HG02798 (cell line): ENCODE data around the gene MAN2A1.

Experiments used
- ATAC-seq: cut with Tn5 transposase; IDR thresholded peaks from one replicate; pipeline ENCODE4 v1.9.1; 2021; ENCODE audit warnings: mild to moderate bottlenecking; ENCODE audit not compliant: unreplicated experiment, poor library complexity

Gene MAN2A1

DNA sequence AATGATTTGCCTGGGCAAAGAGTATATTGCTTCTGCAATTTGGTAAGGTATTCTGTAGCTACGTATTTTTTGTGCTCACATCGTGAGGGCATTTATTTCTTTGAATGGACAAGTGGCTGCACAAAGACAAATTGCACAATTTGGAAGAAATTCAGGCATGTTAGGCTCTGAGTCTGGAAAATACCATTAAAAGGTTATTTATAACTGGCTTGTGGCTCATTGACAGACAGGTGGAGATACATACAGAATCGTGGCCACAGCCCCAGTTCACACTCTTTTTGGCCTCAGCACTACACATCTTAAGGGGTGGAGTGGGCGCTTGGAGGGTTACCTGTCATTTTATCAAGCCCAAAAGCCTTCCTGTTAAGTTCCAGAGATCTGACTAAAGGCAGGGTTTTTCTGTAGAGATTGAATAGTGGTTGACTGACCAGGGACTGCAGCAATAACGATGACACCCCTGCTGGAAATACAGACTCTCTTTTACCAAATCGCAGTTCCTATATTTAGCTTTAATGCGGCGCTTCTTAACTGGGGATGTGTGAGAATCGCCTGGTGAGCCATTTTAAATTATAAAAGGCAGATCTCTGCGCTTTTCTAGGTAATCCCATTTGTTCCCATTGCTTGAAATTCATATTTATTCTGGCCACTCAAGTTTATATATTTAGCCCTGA is 14.7 kb downstream of the MAN2A1 start:
- ATAC-seq = no peak

DNA sequence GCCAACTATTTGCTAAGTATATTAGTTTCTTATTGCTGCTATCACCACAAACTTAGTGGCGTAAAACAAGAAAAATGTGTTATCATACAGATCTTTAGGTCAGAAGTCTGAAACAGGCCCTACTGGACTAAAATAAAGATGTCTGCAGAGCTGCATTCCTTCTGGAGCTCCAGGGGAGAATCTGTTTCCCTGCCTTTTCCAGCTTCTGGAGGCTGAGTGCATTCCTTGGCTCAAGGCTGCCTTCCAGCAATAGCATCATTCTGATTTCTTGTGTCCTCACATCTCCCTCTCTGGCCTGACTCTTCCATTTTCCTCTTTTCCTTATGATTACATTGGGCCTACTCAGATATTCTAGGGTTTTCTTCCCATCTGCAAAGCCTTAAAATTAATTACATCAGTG is 15.9 kb downstream of the MAN2A1 start:
- no peak for ATAC-seq

DNA sequence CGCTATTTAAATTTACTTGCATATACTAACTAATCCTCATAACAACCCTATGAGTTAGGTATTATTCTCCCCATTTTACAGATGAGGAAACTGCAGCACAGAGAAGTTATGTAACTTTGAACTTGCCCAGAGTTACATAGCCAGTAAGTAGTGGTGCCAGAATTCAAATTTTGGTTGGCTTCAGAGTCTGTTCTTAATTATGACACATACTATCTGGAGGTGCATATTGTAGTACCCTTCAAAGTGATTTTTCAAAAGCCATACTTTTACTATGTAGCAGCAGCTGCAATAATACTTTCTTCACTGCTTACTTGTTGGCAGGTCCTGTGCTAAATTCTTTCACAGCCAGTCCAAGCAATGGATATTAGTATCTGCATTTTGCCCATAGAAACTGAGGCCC is 16.4 kb downstream of the MAN2A1 start:
- ATAC-seq = no peak

DNA sequence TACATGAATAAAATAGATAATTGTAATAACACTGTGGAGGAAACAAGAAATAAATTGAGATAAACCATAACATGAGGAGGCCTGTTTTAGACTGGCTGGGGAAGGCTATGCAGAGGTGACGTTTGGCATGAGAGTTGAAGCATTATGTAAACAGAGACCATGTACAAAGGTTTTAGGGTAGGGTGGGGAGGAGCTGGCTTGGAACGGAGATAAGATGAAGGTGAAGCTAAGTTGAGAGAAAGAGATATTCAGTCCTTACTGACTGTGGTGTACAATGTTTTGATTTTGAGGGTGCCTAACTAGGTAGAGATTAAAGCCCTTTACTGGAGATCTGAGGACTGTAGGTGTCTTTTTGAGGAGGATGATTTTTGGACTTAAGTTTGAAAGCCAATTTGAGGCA is 17.8 kb downstream of the MAN2A1 start:
- ATAC-seq = no peak

DNA sequence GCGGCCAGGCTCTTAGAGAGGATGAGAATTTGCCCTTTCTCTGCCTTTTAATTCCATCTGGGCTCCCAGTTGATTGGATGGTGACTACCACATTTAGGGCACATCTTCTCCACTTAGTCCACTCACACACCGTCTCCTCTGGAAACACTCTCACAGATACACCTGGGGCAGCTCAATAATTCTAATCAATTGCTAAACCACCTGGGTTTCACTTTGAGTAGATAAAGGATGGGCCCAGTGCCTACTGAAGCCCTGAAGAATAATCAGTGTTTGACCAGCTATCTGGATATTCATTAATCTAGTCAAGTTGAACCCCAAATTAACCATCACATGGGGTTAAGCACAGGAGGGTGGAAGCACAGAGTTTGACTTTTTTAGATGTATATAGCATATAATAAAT is 19.1 kb downstream of the MAN2A1 start:
- ATAC-seq = no peak

DNA sequence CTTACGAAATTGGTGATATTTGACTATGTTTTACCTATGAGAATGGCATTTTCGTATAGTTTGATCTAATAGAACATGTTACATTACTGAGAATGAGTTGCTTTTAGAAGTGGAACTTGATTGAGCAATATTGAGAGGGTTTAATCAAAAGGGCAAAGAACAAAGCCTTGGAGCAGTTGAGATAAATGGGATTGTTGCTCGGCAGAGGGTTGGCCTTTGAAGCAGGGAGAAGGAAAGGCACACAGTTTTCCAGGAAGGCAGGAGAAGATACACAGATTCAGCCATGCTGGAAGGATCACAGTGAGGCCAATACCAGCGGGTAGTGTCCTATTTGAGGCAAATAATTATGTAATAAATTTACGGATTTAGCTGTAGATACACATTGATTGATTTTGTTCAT is 19.5 kb downstream of the MAN2A1 start:
- no peak for ATAC-seq

DNA sequence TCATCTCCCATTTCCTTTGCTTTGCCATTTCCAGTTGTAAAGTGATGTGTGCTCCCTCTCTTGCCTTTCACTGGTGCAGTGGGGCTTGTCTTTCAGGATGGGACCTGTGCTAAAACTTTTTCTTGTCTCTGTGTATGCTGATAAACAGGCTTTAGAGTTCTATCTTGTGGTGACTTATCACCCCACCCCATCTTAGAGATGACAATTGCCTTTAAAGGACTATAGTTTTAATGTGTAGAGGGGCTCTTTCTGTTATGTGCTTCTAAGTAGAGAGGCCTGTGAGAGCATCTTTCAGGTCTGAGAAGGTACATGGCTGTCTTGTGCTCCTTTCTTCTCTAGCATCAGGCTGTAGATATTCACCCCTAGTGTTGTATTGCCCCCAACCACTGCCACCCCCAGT is 21.9 kb downstream of the MAN2A1 start:
- ATAC-seq = no peak

DNA sequence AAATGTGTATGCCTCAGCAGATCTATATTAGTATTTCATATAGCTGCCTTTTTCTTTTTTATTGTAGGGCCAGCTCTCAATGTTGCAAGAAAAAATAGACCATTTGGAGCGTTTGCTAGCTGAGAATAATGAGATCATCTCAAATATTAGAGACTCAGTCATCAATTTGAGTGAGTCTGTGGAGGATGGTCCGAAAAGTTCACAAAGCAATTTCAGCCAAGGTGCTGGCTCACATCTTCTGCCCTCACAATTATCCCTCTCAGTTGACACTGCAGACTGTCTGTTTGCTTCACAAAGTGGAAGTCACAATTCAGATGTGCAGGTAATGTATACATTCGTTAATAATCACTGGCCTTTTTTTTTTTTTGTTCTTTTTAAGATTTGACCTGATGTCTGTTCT is 23.7 kb downstream of the MAN2A1 start:
- no peak for ATAC-seq

DNA sequence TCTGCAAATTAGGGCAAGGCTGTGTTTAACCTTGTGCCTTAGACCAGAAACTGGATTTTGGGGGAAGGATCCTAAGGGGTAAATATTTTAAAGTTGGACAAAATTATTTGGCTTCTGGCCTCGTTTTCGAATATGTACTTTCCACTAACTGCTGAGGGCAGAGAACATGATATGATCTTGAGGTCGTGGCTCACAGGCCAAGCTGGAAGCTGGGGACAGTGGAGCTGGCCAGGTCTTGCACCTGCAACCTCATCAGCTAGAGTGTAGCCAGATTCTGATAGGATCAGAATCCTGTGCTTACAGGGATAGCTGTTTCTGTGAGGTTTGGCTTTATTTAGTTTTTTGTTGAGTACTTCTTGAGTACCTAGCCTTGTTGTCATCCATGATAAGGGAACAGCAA is 24.9 kb downstream of the MAN2A1 start:
- no peak for ATAC-seq

DNA sequence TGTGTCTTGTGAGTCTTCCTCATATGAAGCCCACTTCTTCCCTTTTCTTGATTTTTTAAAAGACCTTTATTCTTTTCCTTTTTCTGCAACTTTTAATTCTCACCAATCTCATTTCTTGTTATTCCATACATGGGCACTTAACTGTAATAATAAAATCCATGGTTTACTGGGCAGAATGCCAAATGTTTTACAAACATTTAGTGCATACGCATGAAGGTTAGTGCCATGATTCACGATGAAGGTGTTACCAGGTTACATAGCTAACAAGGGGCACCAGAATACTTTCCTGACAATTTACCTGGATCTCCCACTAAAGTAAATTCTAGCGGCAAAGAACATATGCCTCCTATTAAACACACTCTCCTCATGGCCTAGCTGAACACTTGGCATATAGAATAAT is 28.5 kb downstream of the MAN2A1 start:
- no peak for ATAC-seq

DNA sequence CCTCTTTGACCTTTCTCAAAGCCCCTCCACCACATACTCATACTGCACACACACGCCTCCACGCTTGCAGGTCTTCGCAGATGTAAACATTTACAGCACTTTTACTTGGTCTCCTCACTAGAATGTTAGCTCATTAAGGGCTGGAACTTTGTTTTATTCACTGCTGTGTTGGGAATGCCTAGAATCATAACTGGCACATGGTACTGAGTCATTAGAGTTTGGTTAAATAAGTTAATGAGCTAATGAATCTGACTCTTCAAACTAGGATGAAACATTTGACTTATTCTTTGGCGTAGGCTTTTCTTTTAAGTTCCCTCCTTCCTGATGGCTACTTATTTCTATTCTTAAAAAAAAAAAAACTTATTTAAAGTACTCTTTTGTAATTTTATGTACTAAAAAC is 28.9 kb downstream of the MAN2A1 start:
- no peak for ATAC-seq

DNA sequence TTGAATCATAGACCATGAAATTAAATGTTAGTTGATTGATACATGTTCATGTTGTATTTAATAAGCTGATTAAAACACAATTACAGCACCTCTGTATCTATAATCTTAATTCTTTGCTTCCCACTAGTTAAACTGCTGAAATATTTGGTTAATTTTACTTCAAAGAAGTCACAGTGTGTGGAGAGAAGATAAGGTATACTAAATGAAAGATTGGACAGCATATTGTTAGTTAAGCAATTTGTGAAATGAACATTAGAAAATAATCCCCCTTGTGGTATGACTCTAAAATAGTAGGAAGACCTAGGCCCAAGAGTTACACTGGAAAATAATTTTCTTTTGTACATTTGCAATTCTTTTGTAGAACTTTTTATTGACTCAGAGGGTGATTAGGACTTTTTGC is 30.3 kb downstream of the MAN2A1 start:
- ATAC-seq = no peak

DNA sequence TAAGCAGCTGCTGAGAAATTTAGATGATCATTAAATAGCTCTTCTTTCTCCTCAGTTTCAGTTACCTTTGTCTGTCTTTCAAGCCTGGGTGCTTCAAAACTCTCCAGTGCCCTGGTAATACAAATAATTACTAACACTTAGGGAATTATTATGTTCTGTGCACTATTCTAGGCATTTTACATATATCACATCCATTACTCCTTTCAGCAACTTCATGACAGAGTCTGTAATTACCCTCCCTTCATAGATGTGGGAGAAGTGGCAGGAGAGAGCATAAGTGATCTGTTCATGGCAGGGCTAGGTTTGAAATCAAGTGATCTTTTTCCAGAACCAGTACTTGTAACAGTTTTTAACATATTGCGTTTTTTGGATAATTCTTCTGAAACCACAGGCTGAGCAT is 32.0 kb downstream of the MAN2A1 start:
- ATAC-seq = no peak

DNA sequence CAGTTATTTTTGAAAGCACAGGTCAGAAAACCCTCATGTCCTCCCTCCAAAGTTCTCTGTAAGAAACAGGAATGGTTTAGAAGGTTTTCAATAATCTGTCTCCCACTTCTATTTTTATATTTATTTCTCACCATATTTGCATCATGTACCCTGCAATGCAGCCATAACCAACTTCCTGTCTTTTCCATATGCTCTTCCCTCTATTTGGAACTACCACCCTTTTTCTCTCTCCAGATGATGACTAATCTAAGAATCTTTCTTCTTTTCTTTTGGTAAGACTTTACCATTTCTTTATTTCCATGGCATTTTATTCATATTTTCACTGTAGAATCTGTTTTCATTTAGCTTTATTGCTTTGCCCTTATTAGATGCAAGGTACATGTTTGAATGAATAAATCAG is 33.9 kb downstream of the MAN2A1 start:
- no peak for ATAC-seq

DNA sequence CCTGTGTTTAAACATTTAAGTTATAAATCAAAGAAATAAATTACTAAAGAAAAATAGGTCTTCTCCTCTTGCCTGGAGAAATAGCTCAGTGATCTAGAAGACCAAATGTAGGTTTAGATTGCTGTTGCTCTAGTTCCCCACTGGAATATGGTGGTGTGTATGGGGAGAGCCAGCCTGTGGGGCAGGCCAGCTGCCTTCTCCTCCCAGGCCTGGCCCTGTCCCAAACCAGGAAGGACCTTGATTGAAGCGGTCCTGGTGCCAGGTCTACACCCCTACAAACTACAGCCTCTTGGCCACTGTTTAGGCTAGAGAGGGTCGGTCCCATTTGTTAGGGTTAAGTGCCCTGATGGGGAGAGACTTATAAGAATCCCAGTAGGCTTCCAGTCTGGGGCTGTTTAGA is 35.4 kb downstream of the MAN2A1 start:
- no peak for ATAC-seq

DNA sequence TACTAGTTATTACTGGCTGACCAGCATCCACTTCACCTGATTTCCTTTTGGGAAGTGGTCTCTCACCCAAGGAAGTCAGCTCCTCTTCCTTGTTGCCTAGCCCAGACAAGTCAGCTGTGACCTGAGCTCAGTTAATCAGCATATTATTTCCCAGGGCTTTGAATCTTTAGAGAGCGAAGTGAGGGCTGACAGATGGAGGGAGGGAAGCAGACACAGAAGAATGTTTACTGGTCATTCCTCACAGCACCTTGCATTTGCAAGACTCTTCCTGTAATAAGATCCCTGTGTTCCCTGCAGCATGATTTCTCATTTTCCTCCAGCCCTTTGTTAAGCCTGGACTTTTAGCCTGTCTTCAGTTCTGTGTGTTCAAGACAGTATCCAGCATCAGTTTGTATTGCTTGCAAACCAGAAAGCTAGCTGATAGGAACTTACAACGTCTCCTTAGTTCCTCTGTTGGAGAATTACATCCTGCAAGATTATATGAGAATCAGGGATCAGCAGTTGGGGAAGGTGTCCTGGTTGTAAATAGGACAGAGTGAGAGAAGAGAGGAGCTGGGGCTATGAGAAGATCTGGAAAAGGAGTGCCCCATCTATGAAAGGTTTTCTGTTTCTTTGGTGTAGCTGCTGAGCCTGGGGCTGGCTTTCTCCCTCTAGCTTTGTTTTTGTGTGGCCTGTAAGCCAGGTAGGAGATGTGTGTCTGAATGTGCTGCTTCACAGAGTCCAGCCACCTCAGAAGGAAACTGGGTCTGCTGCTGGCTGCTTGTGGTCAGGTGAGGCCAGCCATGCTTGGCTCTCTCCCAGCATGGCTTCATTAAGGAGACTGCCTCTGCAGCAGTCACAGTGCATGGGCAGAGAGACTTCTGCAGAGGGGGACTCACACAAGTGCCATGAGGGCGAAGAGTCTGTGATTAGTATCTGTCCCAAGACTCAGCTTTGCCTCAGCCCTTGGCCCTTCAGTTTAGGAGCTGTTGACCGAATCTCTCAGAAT is 50.3 kb downstream of the MAN2A1 start:
- ATAC-seq = peak; percentile 73

DNA sequence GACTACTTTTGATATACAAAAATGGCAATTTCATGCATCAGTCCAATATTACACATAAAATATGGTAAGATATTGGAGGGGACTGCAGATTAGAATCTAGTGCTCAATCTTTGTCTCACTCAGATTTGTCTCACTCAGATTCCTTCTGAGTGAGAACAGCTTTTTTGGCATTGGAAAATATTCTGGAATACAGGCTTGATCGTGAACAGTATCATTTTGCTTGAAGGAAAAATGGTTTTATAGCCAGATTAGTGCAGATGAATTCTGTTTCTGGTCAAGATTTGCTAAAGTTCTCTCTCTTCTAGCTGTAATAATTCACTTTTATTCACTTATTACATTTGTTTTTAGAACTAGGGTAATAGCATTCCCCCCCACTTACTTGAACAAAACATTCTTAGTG is 51.2 kb downstream of the MAN2A1 start:
- ATAC-seq = no peak

DNA sequence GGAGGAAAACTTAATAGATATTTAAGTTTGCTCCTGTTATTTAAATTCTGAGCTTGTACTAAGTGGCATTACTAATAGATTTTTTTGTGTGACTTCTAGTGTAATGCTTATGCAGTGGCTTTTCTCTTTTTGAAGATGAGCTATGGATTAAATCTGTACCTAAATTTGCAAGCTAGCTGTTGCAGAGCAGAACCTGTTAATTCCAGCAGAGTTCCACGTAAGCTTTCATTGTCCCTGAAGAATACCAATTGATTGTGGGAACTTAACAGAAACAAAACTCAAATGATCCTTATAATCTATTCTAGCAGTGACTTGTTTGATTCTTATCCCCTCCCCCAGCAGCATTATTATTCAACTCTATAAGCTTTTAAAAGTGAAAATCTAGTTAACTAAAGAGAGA is 51.7 kb downstream of the MAN2A1 start:
- ATAC-seq = no peak

DNA sequence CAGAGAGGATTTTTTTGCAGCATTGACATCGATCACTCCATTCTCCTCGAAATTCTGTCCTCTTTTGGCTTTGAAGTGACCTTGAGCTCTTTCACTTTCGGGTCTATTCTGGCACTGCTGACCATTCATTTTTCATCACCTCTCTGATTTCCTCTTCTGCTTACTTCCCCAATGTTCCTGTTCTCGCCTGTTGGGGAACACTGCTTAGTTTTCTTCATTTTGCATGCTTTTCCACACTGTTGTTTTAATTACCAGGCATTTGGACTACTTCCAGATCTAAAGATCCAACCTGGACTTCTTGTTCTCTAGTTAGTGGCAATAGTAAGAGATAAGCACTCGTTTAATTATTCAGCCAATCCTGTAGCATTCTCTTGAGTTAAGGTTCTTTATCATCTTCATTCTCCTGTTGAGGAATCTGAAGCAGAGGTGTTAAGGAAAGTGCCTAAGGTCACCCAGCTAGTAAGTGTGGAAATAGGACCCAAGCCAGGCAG is 53.4 kb downstream of the MAN2A1 start:
- peak; percentile 38 for ATAC-seq

DNA sequence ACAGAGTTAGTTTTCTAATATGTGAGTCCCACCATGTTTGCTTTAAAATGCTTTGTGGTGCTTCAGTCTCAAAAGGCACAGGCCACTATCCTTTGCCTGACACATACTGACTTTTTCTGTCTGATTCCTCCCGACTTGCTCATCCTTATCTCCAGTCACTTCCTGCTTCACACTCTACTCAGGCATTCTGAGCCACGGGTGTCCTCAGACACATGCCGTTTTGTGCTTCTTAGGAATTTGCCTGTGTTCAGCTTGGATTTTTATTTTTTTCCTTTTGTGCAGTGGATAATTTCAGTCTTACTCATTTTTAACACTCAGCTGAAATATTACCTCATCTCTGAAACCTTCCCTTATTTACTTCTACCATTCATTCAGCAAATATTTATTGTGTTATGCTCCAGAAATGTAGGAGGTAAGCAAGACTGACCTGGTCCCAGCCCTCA is 54.1 kb downstream of the MAN2A1 start:
- no peak for ATAC-seq

DNA sequence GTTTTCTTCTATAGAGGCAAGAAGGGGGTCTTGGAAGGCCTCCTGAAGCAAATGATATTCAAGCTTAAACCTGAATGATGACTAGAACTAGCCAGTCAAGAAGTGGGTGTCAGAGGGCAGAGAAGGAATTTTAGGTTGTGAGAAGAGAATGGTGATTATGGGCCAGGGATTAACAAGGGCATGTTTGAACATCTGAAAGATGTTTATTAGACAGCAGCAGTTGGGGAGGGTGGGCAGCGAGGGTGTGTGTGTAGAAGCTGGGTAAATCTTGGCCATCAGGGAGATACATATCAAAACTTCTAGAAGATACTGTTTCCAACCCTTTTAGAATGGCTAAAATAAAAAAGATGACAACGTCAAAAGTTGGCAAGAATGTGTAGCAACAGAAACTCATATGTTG is 54.5 kb downstream of the MAN2A1 start:
- ATAC-seq = no peak

DNA sequence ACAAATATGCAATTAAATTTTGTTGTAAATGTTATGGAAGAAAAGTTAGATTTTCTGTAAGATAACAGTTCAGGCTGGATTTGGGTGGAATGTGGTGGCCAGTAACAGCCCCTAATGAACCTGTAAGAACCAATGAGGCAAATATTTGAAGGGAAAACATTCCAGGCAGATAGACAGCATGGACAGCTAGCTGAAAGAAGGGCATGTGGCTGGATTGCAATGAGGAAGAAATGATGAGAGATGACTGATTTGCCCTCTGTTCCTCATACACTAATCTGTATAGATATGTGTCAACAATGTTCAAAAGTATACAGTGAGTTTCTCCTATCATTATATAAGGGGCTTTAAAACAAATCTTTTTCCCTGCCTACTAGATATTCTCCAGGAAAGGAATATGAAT is 58.8 kb downstream of the MAN2A1 start:
- no peak for ATAC-seq
